Dendritic cell treated with granulocyte-macrophage colony-stimulating factor and Interleukin-4, amounts not matched to agents 40 ng/mL and 50 ng/mL, for 4 days (primary cell): Measurements from ENCODE around the gene OMD.

ENCODE experiments used
- H3K27ac Mint-ChIP-seq: one replicate; pipeline ENCODE4 v1.8.0; 2022; ENCODE audit warnings: mild to moderate bottlenecking, mixed read lengths
- H3K27me3 Mint-ChIP-seq: one replicate; pipeline ENCODE4 v1.8.0; 2022; ENCODE audit warnings: mild to moderate bottlenecking, mixed read lengths
- H3K36me3 Mint-ChIP-seq: one replicate; pipeline ENCODE4 v1.8.0; 2022; ENCODE audit warnings: low read depth, mixed read lengths
- H3K4me1 Mint-ChIP-seq: one replicate; pipeline ENCODE4 v1.8.0; 2022; ENCODE audit warnings: low read depth, mixed read lengths
- H3K4me3 Mint-ChIP-seq: one replicate; pipeline ENCODE4 v1.8.0; 2022; ENCODE audit warnings: mild to moderate bottlenecking, moderate library complexity, mixed read lengths
- H3K9me3 Mint-ChIP-seq: one replicate; pipeline ENCODE4 v1.8.0; 2022; ENCODE audit warnings: mixed read lengths
- intact Hi-C: fragments of 100-400 bp; cut with micrococcal nuclease; formaldehyde crosslinking; loops from one replicate; pipeline ENCODE4 v1.15.0; 2022

Gene OMD

DNA sequence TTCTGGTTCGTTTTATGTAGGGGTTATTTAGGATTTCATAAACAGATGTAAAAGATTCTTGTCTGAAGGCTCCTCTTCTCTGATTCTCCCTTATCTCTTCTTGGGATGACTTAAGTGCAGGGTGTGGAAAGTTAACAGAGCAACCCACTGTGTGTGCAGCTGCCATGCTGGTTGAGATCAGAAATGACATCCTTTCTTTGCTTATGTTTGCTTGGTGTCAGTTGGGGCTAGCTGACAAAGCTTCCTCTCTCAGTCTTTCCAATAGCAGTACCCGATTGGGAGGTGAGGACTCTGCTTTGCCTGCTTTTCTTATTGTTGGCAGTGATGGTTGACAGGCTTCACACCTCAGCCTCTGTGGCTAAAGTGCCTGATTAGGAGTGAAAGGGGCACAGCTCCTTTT, 46.4 kb downstream of the OMD start:
- H3K36me3 Mint-ChIP-seq, result peaks cover 8% of the 10 kb centered on the region
- peaks cover 23% of the 10 kb centered on the region for H3K9me3 Mint-ChIP-seq
- no peak overlapping the region for H3K27ac Mint-ChIP-seq
- no peaks in the 10 kb centered on the region for H3K4me1 Mint-ChIP-seq
- intact Hi-C loops, result no loop called here
- H3K4me3 Mint-ChIP-seq, result no peak overlapping the region
- no peaks in the 10 kb centered on the region for H3K27me3 Mint-ChIP-seq

DNA sequence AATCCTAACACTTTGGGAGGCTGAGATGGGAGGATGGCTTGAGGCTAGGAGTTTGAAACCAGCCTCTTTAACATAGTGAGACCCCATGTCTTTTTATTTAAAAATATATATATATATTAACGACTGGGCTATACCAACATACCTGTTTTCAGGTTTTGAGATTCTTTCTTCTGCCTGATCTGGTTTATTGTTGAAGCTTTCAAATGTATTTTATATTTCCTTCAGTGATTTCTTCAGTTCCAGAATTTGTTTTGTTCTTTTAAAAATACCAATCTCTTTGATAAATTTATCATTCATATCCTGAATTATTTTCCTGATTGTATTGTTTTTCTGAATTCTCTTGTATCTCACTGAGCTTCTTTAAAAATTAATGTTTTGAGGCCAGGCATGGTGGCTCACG, 51.1 kb downstream of the OMD start:
- Mint-ChIP-seq H3K36me3 (peaks cover 15% of the 10 kb centered on the region), H3K4me3 (no peak overlapping the region), H3K27me3 (no peaks in the 10 kb centered on the region), H3K4me1 (no peaks in the 10 kb centered on the region), H3K9me3 (peaks cover 32% of the 10 kb centered on the region), H3K27ac (no peak overlapping the region)
- intact Hi-C loops, result no loop called here

DNA sequence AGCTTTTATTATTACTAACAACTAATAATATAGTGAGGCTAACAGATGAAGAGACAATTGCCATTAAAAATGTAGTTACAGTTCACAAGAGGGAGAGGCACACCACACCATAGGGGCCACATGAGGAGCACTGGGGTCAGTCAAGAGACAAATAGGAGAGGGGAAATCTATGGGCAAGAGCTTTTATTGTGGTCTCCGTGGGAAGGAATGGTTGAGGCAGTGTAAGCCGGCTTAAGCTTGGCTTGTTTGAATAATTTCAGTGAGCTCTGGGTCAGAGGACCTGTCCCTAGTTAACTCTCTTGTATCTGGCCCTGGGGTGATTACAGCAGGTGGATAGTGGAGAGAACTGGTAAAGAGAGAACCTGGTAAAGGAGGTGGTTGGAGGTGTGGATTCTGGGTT, 55.2 kb downstream of the OMD start:
- no peak overlapping the region for H3K27ac Mint-ChIP-seq
- intact Hi-C loops, result no loop called here
- H3K4me1 Mint-ChIP-seq, result no peaks in the 10 kb centered on the region
- H3K27me3 Mint-ChIP-seq, result no peaks in the 10 kb centered on the region
- H3K36me3 Mint-ChIP-seq, result peaks cover 13% of the 10 kb centered on the region
- peaks cover 18% of the 10 kb centered on the region for H3K9me3 Mint-ChIP-seq
- H3K4me3 Mint-ChIP-seq, result no peak overlapping the region
